ENCODE data around the gene AXL. TPM values are rescaled to one million over a fixed set of nuclear protein-coding genes. Genes with fewer than 3 reads are reported as not detected.

Gene AXL
- total and polyA plus RNA-seq, 2 of the 8 experiments (the other 6 are each of a cell fraction or from before 2014, with no cell fraction given) = 35.3 to 51.0 TPM

DNA sequence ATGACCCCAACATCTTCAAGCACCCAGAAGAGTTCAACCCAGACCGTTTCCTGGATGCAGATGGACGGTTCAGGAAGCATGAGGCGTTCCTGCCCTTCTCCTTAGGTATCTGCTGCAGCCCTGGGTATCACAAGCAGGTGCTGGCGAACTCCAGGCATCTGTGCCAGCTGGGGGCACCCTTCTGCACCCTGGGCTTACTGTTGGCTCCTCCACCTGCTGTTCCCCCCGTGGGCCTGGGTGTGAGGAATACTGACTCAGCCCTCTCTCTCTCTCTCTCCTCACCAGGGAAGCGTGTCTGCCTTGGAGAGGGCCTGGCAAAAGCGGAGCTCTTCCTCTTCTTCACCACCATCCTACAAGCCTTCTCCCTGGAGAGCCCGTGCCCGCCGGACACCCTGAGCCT, 13.0 kb upstream of the AXL start (continued):
- TF ChIP-seq, protein P1, sequence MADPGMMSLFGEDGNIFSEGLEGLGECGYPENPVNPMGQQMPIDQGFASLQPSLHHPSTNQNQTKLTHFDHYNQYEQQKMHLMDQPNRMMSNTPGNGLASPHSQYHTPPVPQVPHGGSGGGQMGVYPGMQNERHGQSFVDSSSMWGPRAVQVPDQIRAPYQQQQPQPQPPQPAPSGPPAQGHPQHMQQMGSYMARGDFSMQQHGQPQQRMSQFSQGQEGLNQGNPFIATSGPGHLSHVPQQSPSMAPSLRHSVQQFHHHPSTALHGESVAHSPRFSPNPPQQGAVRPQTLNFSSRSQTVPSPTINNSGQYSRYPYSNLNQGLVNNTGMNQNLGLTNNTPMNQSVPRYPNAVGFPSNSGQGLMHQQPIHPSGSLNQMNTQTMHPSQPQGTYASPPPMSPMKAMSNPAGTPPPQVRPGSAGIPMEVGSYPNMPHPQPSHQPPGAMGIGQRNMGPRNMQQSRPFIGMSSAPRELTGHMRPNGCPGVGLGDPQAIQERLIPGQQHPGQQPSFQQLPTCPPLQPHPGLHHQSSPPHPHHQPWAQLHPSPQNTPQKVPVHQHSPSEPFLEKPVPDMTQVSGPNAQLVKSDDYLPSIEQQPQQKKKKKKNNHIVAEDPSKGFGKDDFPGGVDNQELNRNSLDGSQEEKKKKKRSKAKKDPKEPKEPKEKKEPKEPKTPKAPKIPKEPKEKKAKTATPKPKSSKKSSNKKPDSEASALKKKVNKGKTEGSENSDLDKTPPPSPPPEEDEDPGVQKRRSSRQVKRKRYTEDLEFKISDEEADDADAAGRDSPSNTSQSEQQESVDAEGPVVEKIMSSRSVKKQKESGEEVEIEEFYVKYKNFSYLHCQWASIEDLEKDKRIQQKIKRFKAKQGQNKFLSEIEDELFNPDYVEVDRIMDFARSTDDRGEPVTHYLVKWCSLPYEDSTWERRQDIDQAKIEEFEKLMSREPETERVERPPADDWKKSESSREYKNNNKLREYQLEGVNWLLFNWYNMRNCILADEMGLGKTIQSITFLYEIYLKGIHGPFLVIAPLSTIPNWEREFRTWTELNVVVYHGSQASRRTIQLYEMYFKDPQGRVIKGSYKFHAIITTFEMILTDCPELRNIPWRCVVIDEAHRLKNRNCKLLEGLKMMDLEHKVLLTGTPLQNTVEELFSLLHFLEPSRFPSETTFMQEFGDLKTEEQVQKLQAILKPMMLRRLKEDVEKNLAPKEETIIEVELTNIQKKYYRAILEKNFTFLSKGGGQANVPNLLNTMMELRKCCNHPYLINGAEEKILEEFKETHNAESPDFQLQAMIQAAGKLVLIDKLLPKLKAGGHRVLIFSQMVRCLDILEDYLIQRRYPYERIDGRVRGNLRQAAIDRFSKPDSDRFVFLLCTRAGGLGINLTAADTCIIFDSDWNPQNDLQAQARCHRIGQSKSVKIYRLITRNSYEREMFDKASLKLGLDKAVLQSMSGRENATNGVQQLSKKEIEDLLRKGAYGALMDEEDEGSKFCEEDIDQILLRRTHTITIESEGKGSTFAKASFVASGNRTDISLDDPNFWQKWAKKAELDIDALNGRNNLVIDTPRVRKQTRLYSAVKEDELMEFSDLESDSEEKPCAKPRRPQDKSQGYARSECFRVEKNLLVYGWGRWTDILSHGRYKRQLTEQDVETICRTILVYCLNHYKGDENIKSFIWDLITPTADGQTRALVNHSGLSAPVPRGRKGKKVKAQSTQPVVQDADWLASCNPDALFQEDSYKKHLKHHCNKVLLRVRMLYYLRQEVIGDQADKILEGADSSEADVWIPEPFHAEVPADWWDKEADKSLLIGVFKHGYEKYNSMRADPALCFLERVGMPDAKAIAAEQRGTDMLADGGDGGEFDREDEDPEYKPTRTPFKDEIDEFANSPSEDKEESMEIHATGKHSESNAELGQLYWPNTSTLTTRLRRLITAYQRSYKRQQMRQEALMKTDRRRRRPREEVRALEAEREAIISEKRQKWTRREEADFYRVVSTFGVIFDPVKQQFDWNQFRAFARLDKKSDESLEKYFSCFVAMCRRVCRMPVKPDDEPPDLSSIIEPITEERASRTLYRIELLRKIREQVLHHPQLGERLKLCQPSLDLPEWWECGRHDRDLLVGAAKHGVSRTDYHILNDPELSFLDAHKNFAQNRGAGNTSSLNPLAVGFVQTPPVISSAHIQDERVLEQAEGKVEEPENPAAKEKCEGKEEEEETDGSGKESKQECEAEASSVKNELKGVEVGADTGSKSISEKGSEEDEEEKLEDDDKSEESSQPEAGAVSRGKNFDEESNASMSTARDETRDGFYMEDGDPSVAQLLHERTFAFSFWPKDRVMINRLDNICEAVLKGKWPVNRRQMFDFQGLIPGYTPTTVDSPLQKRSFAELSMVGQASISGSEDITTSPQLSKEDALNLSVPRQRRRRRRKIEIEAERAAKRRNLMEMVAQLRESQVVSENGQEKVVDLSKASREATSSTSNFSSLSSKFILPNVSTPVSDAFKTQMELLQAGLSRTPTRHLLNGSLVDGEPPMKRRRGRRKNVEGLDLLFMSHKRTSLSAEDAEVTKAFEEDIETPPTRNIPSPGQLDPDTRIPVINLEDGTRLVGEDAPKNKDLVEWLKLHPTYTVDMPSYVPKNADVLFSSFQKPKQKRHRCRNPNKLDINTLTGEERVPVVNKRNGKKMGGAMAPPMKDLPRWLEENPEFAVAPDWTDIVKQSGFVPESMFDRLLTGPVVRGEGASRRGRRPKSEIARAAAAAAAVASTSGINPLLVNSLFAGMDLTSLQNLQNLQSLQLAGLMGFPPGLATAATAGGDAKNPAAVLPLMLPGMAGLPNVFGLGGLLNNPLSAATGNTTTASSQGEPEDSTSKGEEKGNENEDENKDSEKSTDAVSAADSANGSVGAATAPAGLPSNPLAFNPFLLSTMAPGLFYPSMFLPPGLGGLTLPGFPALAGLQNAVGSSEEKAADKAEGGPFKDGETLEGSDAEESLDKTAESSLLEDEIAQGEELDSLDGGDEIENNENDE (IDR thresholded peaks at IDR 0.05; ENCODE audit: insufficient replicate concordance, low read length) = no peak
- TF ChIP-seq NRF1 (IDR thresholded peaks at IDR 0.05; ENCODE audit: low read depth, low read length) (no peak), PHF8 (conservative IDR thresholded peaks at IDR 0.05; ENCODE audit: low read depth, low read length) (no peak)

All from H1 (cell line).